BLaER1 treated with 17β-estradiol and CSF1 and Interleukin-3, amounts not matched to agents 10 nM and 100 nM (cell line): ENCODE results near the gene COA7.

Source experiments
- H3K27ac ChIP-seq, 11 experiments: shearing (Covaris generic); formaldehyde crosslinking; 2 replicates each; pipeline ENCODE4 v1.8.1; 2022
- H3K27me3 ChIP-seq, 11 experiments: shearing (Covaris generic); formaldehyde crosslinking; 2 replicates each; pipeline ENCODE4 v1.8.1; 2022
- H3K36me3 ChIP-seq, 11 experiments: shearing (Covaris generic); formaldehyde crosslinking; 2 replicates each; pipeline ENCODE4 v1.8.1; 2022
- H3K4me1 ChIP-seq, 10 experiments: shearing (Covaris generic); formaldehyde crosslinking; 2 replicates each; pipeline ENCODE4 v1.8.1; 2022
- H3K4me2 ChIP-seq, 11 experiments: shearing (Covaris generic); formaldehyde crosslinking; 2 replicates each; pipeline ENCODE4 v1.8.1; 2022
- H3K4me3 ChIP-seq, 10 experiments: shearing (Covaris generic); formaldehyde crosslinking; 2 replicates each; pipeline ENCODE4 v1.8.1; 2022
- H3K9ac ChIP-seq, 11 experiments: shearing (Covaris generic); formaldehyde crosslinking; 2 replicates each; pipeline ENCODE4 v1.8.1; 2022
- H3K9me3 ChIP-seq, 11 experiments: shearing (Covaris generic); formaldehyde crosslinking; replicated peaks in 1 of 11; 2 replicates each; pipeline ENCODE4 v1.8.1; 2022
- H4K20me1 ChIP-seq, 11 experiments: shearing (Covaris generic); formaldehyde crosslinking; 2 replicates each; pipeline ENCODE4 v1.8.1; 2022
- Cebpa-rat ChIP-seq, 11 experiments: shearing (Covaris generic); IDR thresholded peaks; 2 replicates each; pipeline ENCODE4 v1.8.1; 2022

Gene COA7

DNA sequence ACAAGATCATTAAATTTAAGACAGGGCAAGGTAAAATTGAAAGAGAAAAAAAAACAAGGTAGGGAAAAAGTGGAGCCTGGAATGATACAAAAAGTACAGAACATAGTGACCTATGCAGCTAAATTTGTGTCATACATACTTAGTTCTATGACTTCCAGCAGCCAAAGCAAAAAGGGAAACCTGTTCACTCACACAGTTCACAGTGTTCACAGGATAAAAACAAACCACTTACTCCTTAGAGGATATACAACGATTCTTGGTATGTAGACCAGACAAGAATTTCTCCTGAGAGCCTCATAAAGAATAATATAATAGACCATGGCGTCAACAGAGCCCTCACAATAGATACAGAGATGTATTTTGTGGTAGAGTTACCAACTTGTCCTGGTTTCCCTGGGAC lies 27.5 kb downstream of the COA7 start:
- Histone ChIP-seq H4K20me1 (no peaks in the 10 kb centered on the region), H3K4me1 (peaks cover 7 to 69% (median 40%) of the 10 kb centered on the region in 10 experiments), H3K27ac (peak overlapping the region in 4 of 11 experiments; percentile 7 to 53 (median 14); a peak in 5 of 22 replicates), H3K4me3 (no peak overlapping the region), H3K4me2 (peak overlapping the region in 5 of 11 experiments; percentile 13 to 44 (median 30); a peak in 6 of 22 replicates), H3K9ac (no peak overlapping the region), H3K27me3 (no peaks in the 10 kb centered on the region), H3K9me3 (peaks cover 0 to 3% (median 0%) of the 10 kb centered on the region in 11 experiments; a peak in 1 of 22 replicates), H3K36me3 (peaks cover 0 to 54% (median 35%) of the 10 kb centered on the region in 11 experiments; a peak in 16 of 22 replicates)
- no peak for TF ChIP-seq Cebpa-rat (IDR thresholded peaks at IDR 0.05)

DNA sequence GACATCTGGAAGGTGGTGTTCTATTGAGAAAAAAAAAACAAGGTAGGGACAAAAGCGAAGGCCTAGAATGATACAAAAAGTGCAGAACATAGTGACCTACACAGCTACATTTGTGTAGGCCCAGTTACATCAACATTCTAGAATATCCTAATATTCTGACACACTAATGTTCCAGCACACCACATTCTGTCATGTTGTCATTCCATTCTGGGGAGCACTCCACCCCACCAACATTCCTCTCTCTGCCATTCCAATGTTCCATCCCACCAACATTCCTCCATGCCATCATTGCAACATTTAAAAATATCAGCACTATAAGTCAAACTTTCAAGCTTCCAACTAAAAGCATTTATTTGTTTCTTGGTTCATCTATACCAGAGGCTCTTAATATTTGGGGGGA lies 28.5 kb downstream of the COA7 start:
- H4K20me1 ChIP-seq, result no peaks in the 10 kb centered on the region
- H3K27me3 ChIP-seq, result no peaks in the 10 kb centered on the region
- H3K9ac ChIP-seq, result no peak overlapping the region
- peak overlapping the region in 1 of 11 experiments; percentile 53; a peak in 2 of 22 replicates for H3K27ac ChIP-seq
- peaks cover 0 to 54% (median 35%) of the 10 kb centered on the region in 11 experiments; a peak in 16 of 22 replicates for H3K36me3 ChIP-seq
- H3K4me2 ChIP-seq, result peak overlapping the region in 1 of 11 experiments; percentile 44; a peak in 2 of 22 replicates
- H3K4me1 ChIP-seq, result peaks cover 2 to 67% (median 31%) of the 10 kb centered on the region in 10 experiments
- no peak for TF ChIP-seq Cebpa-rat (IDR thresholded peaks at IDR 0.05)
- H3K4me3 ChIP-seq, result no peak overlapping the region
- H3K9me3 ChIP-seq, result peaks cover 0 to 3% (median 0%) of the 10 kb centered on the region in 11 experiments; a peak in 1 of 22 replicates

DNA sequence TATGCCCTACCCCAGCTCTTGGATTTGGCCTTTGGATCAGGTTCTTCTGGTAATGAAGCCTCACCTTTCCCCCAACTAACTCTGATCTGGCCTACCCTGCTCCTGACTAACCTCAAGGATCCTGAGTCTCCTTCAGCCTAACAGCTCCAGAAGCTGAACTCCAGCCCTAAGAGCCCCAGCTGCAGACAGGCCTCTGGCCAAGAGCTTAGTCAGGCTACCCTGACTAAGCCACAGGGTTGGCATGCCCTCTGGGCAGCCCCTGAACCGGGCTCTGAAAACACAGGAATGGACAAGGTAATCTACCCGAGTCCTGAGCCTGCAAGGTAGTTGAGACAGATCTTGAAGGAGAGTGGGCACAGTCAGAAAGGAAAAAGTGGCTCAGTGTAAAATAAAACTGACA lies 29.4 kb downstream of the COA7 start:
- Histone ChIP-seq H3K4me1 (peaks cover 0 to 57% (median 21%) of the 10 kb centered on the region in 10 experiments; a peak in 15 of 20 replicates), H3K4me3 (no peak overlapping the region)
- TF ChIP-seq Cebpa-rat (IDR thresholded peaks at IDR 0.05), result no peak

DNA sequence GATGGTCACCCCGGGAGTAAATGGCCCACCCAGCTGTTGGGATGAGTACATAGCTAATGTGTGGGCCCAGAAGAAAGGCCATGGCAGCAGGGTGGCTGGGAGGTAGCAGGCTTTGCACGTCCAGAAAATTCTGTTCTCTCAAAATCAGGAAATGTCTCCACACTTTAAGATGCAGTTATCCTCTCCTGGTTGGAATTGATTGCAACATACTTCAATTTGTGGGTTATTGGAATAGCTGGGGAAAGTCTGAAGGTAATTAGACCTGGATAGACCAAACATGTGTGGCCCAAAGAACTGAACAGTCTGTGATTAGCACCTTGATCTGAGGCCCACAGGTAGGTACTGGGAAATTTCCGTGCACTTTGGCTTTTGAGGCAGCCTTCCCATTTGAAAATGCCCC lies 30.2 kb downstream of the COA7 start:
- no peak overlapping the region for H3K4me3 ChIP-seq
- H3K9ac ChIP-seq, result no peak overlapping the region
- peaks cover 0 to 53% (median 35%) of the 10 kb centered on the region in 11 experiments; a peak in 16 of 22 replicates for H3K36me3 ChIP-seq
- no peak overlapping the region for H3K4me2 ChIP-seq
- H4K20me1 ChIP-seq, result no peaks in the 10 kb centered on the region
- TF ChIP-seq Cebpa-rat (IDR thresholded peaks at IDR 0.05), result peak in 2 of 11 experiments; percentile 24 to 46; a peak in 2 of 22 replicates
- H3K9me3 ChIP-seq, result peaks cover 0 to 3% (median 0%) of the 10 kb centered on the region in 11 experiments; a peak in 1 of 22 replicates
- peaks cover 0 to 50% (median 15%) of the 10 kb centered on the region in 10 experiments; a peak in 14 of 20 replicates for H3K4me1 ChIP-seq
- H3K27ac ChIP-seq, result 0 out of 22 replicates have a peak overlapping the region, but pooled peaks of 1 of the 11 experiments have one; percentile 53
- H3K27me3 ChIP-seq, result no peaks in the 10 kb centered on the region

More for the DNA sequence above, 29.4 kb downstream of the COA7 start:
- Histone ChIP-seq H3K27ac (peak overlapping the region in 2 of 11 experiments; percentile 10 to 53; a peak in 4 of 22 replicates), H3K27me3 (no peaks in the 10 kb centered on the region), H3K36me3 (peaks cover 0 to 54% (median 35%) of the 10 kb centered on the region in 11 experiments; a peak in 16 of 22 replicates), H3K9ac (peak overlapping the region in 1 of 11 experiments; percentile 7; a peak in 1 of 22 replicates), H4K20me1 (no peaks in the 10 kb centered on the region), H3K4me2 (no peak overlapping the region; a peak in 1 of 22 replicates), H3K9me3 (peaks cover 0 to 3% (median 0%) of the 10 kb centered on the region in 11 experiments; a peak in 1 of 22 replicates)

DNA sequence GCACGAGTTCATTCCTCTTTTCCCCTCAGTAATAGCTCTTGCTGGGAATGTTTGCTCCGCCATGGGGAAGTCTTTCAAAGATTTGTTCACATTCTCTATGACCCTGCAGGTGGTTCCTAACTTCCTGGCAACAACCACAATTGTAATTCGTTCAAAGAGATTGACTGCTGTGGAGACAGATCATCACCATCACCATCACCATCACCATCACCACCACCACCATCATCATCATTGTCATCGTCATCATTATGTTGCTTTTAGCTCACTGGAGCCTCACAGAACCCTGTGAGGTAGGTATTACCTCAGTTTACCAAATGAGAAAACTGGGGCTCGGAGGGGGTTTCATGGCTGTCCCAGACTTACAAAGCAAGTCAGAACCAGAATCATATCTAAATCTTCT lies 30.9 kb downstream of the COA7 start:
- Histone ChIP-seq H3K9ac (no peak overlapping the region), H3K27me3 (no peaks in the 10 kb centered on the region), H3K4me3 (no peak overlapping the region), H3K4me2 (peak overlapping the region in 1 of 11 experiments; percentile 3; a peak in 1 of 22 replicates), H3K27ac (no peak overlapping the region), H3K4me1 (peaks cover 0 to 50% (median 9%) of the 10 kb centered on the region in 10 experiments; a peak in 11 of 20 replicates), H3K36me3 (peaks cover 0 to 49% (median 35%) of the 10 kb centered on the region in 11 experiments; a peak in 16 of 22 replicates), H4K20me1 (no peaks in the 10 kb centered on the region), H3K9me3 (peaks cover 0 to 3% (median 0%) of the 10 kb centered on the region in 11 experiments; a peak in 1 of 22 replicates)
- no peak for TF ChIP-seq Cebpa-rat (IDR thresholded peaks at IDR 0.05)

DNA sequence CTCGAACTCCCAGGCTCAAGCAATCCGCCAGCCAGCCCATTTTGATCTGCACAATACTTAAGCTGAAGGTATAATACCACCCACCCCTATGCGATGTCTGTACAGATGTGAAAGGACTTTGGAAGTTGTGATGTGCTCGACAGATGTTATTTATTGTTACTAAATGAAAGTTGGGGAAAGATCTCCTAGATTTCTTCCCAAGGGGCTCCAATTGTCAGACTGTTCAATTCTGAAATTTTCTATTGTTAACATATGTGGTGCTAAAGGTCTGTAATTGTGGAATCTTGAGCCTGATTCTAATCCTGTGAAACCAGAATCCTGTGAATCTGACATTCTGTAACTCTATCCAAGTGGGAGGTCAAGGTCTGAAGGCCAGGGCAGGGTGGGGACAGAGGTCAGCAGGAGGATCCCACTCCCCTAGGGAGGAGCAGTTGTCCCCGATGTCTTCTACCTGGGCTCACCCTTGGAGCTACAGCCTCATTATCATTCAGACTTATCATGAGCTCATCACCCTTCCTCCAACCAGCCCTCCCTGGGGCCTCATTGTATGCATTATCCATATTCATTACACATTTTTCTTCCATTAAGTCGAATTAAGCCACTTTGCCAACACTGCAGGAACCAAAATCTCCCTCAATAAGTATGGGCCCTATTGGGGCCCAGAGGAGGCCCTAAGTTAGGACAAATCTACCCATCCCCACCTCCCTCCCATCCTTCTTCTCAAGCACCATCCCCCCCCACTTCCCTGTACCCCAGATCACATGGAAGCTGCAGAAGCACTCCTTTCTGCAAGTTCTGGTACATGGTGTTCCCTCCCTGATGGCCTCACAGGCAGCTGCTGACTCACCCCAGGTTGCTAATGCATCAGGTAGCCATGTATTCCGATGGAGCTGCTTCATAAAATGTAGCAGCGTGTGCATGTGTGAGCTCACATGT lies 32.9 kb downstream of the COA7 start:
- TF ChIP-seq Cebpa-rat (IDR thresholded peaks at IDR 0.05), result no peak
- Histone ChIP-seq H3K4me1 (peaks cover 0 to 33% (median 4%) of the 10 kb centered on the region in 10 experiments; a peak in 10 of 20 replicates), H3K27me3 (no peaks in the 10 kb centered on the region), H4K20me1 (no peaks in the 10 kb centered on the region), H3K27ac (peak overlapping the region in 3 of 11 experiments; percentile 12 to 26 (median 14); a peak in 1 of 22 replicates), H3K4me3 (no peak overlapping the region), H3K36me3 (peaks cover 0 to 55% (median 34%) of the 10 kb centered on the region in 11 experiments; a peak in 16 of 22 replicates), H3K9me3 (no peaks in the 10 kb centered on the region), H3K4me2 (no peak overlapping the region), H3K9ac (no peak overlapping the region)

DNA sequence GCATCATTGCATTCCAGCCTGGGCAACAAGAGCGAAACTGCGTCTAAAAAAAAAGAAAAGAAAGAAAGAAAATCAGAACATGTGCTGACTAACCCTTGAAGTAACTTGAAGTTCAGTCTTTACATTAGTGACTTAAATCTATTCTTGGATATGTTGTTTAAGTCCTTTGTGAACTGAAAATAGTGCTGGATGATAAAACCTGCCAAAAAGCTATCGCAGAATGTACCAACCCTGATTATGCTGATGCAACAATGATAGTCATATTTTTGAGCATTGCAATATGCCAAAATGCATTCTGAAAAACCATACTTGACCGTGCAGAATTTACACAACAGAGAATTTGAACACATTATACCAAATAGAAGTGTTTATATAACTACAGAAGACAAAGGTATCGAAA lies 34.4 kb downstream of the COA7 start:
- H3K9ac ChIP-seq, result no peak overlapping the region
- no peak for TF ChIP-seq Cebpa-rat (IDR thresholded peaks at IDR 0.05)
- H3K4me3 ChIP-seq, result no peak overlapping the region
- H4K20me1 ChIP-seq, result no peaks in the 10 kb centered on the region
- H3K27me3 ChIP-seq, result no peaks in the 10 kb centered on the region
- H3K27ac ChIP-seq, result no peak overlapping the region
- peaks cover 0 to 55% (median 35%) of the 10 kb centered on the region in 11 experiments; a peak in 16 of 22 replicates for H3K36me3 ChIP-seq
- peaks cover 0 to 22% (median 0%) of the 10 kb centered on the region in 10 experiments; a peak in 6 of 20 replicates for H3K4me1 ChIP-seq
- no peak overlapping the region for H3K4me2 ChIP-seq
- no peaks in the 10 kb centered on the region for H3K9me3 ChIP-seq

DNA sequence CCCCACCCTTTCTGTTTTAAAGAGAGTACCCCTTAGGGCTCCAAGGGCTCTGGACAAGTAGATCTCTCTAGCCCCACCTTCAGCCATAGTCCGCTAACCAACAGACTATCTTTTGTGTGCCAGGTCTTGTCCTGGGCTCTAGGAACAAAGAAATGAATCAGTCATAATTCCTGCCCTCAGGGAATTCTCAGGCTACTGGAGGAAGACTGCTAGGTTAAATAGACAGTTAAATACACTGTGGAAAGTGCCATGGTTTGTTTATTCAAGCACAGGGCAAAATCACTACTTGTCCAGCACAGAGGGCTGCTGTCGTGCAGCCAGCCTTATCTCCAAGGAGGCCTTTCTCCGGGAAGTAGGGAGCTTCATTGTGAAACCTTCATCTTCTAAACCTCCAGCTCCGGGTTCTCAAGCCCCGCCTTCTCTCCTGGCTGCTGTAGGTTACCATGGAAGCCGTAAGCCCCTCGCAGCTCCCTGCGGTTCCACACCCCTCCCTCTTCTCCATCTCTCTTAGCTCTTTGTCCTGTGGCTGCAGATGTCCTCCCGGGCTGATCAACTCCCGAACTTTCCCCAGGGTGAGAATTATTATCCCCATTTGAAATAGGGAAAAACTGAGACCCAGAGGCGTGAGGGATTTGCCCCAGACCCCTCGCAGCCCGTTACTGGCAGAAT lies 35.4 kb downstream of the COA7 start:
- Histone ChIP-seq H3K9ac (no peak overlapping the region), H3K4me2 (peak overlapping the region in 2 of 11 experiments; percentile 1 to 7; a peak in 1 of 22 replicates)
- TF ChIP-seq Cebpa-rat (IDR thresholded peaks at IDR 0.05), result no peak

More for the DNA sequence above, 35.4 kb downstream of the COA7 start:
- peaks cover 0 to 51% (median 28%) of the 10 kb centered on the region in 11 experiments; a peak in 16 of 22 replicates for H3K36me3 ChIP-seq
- no peak overlapping the region for H3K4me3 ChIP-seq
- H3K27me3 ChIP-seq, result no peaks in the 10 kb centered on the region
- no peaks in the 10 kb centered on the region for H3K9me3 ChIP-seq
- H3K27ac ChIP-seq, result peak overlapping the region in 3 of 11 experiments; percentile 17 to 28 (median 25); a peak in 2 of 22 replicates
- H3K4me1 ChIP-seq, result peaks cover 0 to 22% (median 0%) of the 10 kb centered on the region in 10 experiments; a peak in 6 of 20 replicates
- H4K20me1 ChIP-seq, result no peaks in the 10 kb centered on the region
